OCI-LY7 (cell line): Measurements from ENCODE around the gene PTGR2. TPM values are rescaled to one million over a fixed set of nuclear protein-coding genes. Genes with fewer than 3 reads are reported as not detected.

Experiments
- BruUV-seq: library from RNA; stranded (reverse); fragments of 400-500 nt; replicated peaks from 2 replicates; lab custom pipeline; 2021; lab: Mats Ljungman, UMichigan
- CTCF ChIA-PET: fragments of 300-600 bp; sonication (Branson Sonifier 250); formaldehyde crosslinking; loops from one replicate; lab custom pipeline; 2022; ENCODE audit warnings: antibody characterized with exemption; ENCODE audit not compliant: unreplicated experiment; lab: Charles Lee
- POLR2A ChIA-PET: fragments of 300-600 bp; sonication (Branson Sonifier 250); formaldehyde crosslinking; loops from one replicate; lab custom pipeline; 2022; ENCODE audit warnings: antibody characterized with exemption; lab: Charles Lee
- DNase-seq: peaks from one replicate; pipeline ENCODE4 v3.0.0-alpha.2; 2015; ENCODE audit warnings: low spot score
- H2AFZ ChIP-seq: fragments of 200-600 bp; sonication (generic), shearing (Covaris generic); 2 replicates; pipeline ENCODE4 v1.6.1; 2014; ENCODE audit warnings: mild to moderate bottlenecking, antibody characterized with exemption, low read length, moderate library complexity
- H3K27ac ChIP-seq: fragments of 200-600 bp; sonication (generic); 2 replicates; pipeline ENCODE4 v1.5.1; 2014; ENCODE audit warnings: mixed run types, low read depth, mild to moderate bottlenecking, moderate library complexity, low read length, inconsistent platforms; ENCODE audit not compliant: poor library complexity, severe bottlenecking
- H3K36me3 ChIP-seq: fragments of 200-600 bp; sonication (generic); 2 replicates; pipeline ENCODE4 v1.6.1; 2014; ENCODE audit warnings: mild to moderate bottlenecking, antibody characterized with exemption, low read length, moderate library complexity, mixed read lengths; ENCODE audit not compliant: insufficient read depth
- H3K4me1 ChIP-seq: fragments of 200-600 bp; sonication (generic); 2 replicates; pipeline ENCODE4 v1.5.1; 2014; ENCODE audit warnings: mild to moderate bottlenecking, low read length; ENCODE audit not compliant: insufficient read depth, poor library complexity, severe bottlenecking
- H3K4me2 ChIP-seq: fragments of 200-600 bp; sonication (generic); 2 replicates; pipeline ENCODE4 v1.6.1; 2014; ENCODE audit warnings: mild to moderate bottlenecking, low read length
- H3K4me3 ChIP-seq: fragments of 200-600 bp; sonication (generic); 2 replicates; pipeline ENCODE4 v1.5.1; 2014; ENCODE audit warnings: mild to moderate bottlenecking, low read depth, low read length; ENCODE audit not compliant: poor library complexity, severe bottlenecking
- H3K79me2 ChIP-seq: fragments of 200-600 bp; sonication (generic); 2 replicates; pipeline ENCODE4 v1.6.1; 2016; ENCODE audit warnings: low read depth, mild to moderate bottlenecking, low read length, moderate library complexity, mixed read lengths; ENCODE audit not compliant: insufficient read depth
- H3K9me2 ChIP-seq: fragments of 200-600 bp; sonication (generic); 2 replicates; pipeline ENCODE4 v1.6.1; 2016; ENCODE audit warnings: mild to moderate bottlenecking, low read length, mixed read lengths; ENCODE audit not compliant: insufficient read depth
- H3K9me3 ChIP-seq: fragments of 200-600 bp; sonication (generic); 2 replicates; pipeline ENCODE4 v1.6.1; 2014; ENCODE audit warnings: mild to moderate bottlenecking, mixed run types, low read length, mixed read lengths
- H4K20me1 ChIP-seq: fragments of 200-600 bp; sonication (generic); 2 replicates; pipeline ENCODE4 v1.6.1; 2014; ENCODE audit warnings: mild to moderate bottlenecking, antibody characterized with exemption, low read length, moderate library complexity, mixed read lengths; ENCODE audit not compliant: insufficient read depth
- CTCF ChIP-seq: fragments of 200-600 bp; sonication (generic); conservative IDR thresholded peaks from 2 replicates; pipeline ENCODE4 v1.5.1; 2014; ENCODE audit warnings: mild to moderate bottlenecking, antibody characterized with exemption, low read length, moderate library complexity, mixed read lengths
- EZH2phosphoT487 ChIP-seq: fragments of 200-600 bp; sonication (generic); IDR thresholded peaks from 2 replicates; pipeline ENCODE4 v1.6.1; 2018; ENCODE audit warnings: low read depth, borderline replicate concordance, mild to moderate bottlenecking, mixed run types, antibody characterized with exemption, low read length, moderate library complexity, mixed read lengths
- intact Hi-C: fragments of 100-400 bp; cut with micrococcal nuclease; formaldehyde crosslinking; loops from one replicate; pipeline ENCODE4 v1.10.0; 2022; ENCODE audit not compliant: unreplicated experiment
- total RNA-seq, 2 experiments: library from RNA; depleted of rRNA in 1 of 2; stranded (reverse); fragments of >200 nt in 1 of 2; shearing (Covaris generic) in 1 of 2; gene quantifications; 2 replicates each; pipeline ENCODE4 v1.2.3, GENCODE V29; 2014 to 2022

The PTGR2 gene
- total RNA-seq, 2 experiments from 2014 or later, result 6.4 to 14.3 TPM

- Histone ChIP-seq H3K4me3 (no peak overlapping the region), H3K36me3 (no peaks in the 10 kb centered on the region), H3K27ac (no peak overlapping the region), H4K20me1 (no peaks in the 10 kb centered on the region), H3K79me2 (no peaks in the 10 kb centered on the region), H2AFZ (no peak overlapping the region), H3K9me3 (no peaks in the 10 kb centered on the region), H3K4me1 (peaks cover 5% of the 10 kb centered on the region), H3K9me2 (no peaks in the 10 kb centered on the region), H3K4me2 (no peak overlapping the region)
- TF ChIP-seq CTCF, result no peak
- no peak for TF ChIP-seq EZH2phosphoT487
- intact Hi-C loops, result no loop called here
- BruUV-seq, result no TSS peak
- ChIA-PET POLR2A (interaction anchor here (0.7 kb wide), 1 partner anchor 91 kb away, joined by 3 read pairs; no protein-coding TSS in a partner anchor), CTCF (no interaction called here)
- no peak for DNase-seq
Observed at GRCh38 chr14:73824127-73824526, 27.5 kb upstream of the PTGR2 start.

- Histone ChIP-seq H3K36me3 (no peaks in the 10 kb centered on the region), H2AFZ (no peak overlapping the region), H3K27ac (no peak overlapping the region), H3K79me2 (no peaks in the 10 kb centered on the region), H3K9me3 (no peaks in the 10 kb centered on the region), H3K9me2 (no peaks in the 10 kb centered on the region), H3K4me2 (no peak overlapping the region), H3K4me1 (peaks cover 5% of the 10 kb centered on the region), H3K4me3 (no peak overlapping the region), H4K20me1 (no peaks in the 10 kb centered on the region)
- intact Hi-C loops, result no loop called here
- no peak for TF ChIP-seq EZH2phosphoT487
- no peak for TF ChIP-seq CTCF
- BruUV-seq, result no TSS peak
- POLR2A ChIA-PET, result interaction anchor here (0.7 kb wide), 1 partner anchor 91 kb away, joined by 3 read pairs; no protein-coding TSS in a partner anchor
- no peak for DNase-seq
- CTCF ChIA-PET, result no interaction called here
Observed at GRCh38 chr14:73824536-73824935, 27.1 kb upstream of the PTGR2 start.

- H3K9me3 ChIP-seq, result no peaks in the 10 kb centered on the region
- no peak overlapping the region for H3K4me2 ChIP-seq
- peaks cover 5% of the 10 kb centered on the region for H3K4me1 ChIP-seq
- H3K27ac ChIP-seq, result no peak overlapping the region
- intact Hi-C loops, result loop anchor here (1.0 to 5.0 kb wide), 5 partner anchors 38 to 318 kb away; partner anchors contain the start of gene PNMA1
- ChIA-PET CTCF (interaction anchor here (0.6 to 2.4 kb wide), 4 partner anchors 77 to 323 kb away, joined by 3 to 7 read pairs (median 3); no protein-coding TSS in a partner anchor), POLR2A (no interaction called here)
- H3K4me3 ChIP-seq, result no peak overlapping the region
- no peaks in the 10 kb centered on the region for H3K36me3 ChIP-seq
- TF ChIP-seq CTCF (peak; percentile 96), EZH2phosphoT487 (no peak)
- no peaks in the 10 kb centered on the region for H4K20me1 ChIP-seq
- no peak overlapping the region for H2AFZ ChIP-seq
- no TSS peak for BruUV-seq
- peak; percentile 86 for DNase-seq
- no peaks in the 10 kb centered on the region for H3K9me2 ChIP-seq
- no peaks in the 10 kb centered on the region for H3K79me2 ChIP-seq
Observed at GRCh38 chr14:73825551-73826188, 26.0 kb upstream of the PTGR2 start.
